GM18520 (cell line): Measurements from ENCODE around the gene BFSP1.

Experiments used
- ATAC-seq: cut with Tn5 transposase; IDR thresholded peaks from one replicate; pipeline ENCODE4 v1.9.1; 2021; ENCODE audit not compliant: unreplicated experiment

Gene BFSP1

DNA sequence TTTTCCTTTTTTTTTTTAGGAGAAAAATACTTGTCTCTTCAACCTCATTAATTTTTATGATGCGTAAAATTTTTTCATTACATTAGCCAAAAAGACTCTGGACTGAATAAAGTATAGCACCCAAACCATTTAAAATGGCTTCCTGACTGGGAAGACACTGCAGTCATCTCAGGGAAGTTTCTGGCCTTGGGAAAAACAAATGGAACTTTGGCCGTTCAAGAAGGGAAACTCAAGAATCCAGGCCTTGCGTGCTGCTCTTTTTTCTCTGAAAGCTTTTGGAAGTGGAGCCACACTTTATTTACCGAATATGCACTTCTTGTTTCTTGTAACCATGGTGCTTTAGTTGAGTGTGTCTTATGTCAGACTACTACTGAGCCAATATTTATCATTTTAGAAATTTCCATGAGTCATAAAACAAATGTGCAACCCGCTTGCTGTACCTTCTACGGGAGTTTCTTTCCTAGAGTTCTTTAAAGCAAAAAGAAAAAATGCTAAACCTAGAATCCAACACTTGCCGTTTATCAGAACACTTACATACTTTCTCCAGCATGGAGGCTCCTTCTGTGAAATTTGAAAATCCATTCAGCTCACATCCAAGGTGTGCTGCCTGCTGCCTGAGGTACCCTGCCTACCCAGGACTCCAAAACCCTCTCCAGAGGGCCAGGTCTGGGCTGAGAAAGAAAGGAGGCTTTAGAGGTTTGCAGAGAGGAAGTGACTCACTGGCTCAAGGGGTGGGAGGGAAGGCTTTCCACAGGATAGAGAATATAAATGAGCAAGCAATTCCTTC is 27.2 kb upstream of the BFSP1 start:
- ATAC-seq, result no peak

DNA sequence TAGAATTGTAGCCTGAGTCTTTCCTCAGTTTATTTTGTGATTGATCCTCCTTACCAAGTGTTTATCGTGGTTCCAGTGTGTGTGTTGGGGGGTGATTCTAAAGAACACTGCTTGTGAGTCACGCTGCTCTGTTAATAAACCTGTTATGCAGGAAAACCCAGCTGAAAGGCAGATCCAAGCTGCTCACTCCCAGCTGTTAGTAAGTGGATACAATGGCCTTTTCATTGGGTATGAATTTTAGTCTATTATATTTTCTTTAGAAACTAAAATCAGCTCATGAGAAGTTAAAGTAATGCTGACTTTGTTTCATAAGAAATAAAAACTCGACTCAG is 26.5 kb upstream of the BFSP1 start:
- no peak for ATAC-seq

DNA sequence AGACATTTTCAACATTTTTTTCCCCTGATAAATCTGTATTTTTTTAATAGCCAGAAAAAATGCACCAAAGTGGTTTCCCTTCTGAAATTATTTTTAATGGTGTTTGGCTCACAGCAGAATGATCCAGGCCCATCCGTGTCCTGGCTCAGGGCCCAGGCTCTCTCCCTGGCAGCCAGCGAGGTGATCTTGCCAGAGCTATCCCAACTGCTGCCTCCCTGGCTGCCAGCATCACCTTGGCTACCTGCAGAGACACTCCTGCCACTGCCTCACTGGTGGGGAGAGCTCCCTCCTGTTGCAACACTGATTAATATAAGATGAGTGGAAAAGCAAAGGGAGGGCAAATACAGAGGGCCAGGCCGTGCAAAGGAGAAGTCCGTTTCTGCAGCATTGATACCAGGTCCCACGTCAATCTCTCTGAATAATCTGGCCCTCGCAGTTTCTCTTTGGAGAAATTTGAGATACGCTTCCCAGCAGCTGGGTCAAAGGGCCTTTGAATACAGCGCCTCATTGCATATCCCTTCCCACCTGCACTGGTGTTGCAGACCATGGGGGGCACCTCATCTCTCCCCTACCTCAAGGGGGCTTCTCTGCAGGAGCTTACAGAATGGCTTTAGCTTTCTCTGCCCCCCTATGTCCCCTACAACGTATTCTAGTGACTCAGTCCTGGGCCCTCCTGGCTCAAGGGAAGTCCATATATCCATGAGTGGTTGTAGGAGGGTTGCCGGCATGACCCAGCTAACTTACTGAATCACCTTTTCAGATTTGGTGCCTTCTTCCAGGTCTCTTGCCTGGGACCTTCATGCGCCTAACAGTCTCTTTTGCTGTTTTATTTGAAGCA is 25.9 kb upstream of the BFSP1 start:
- no peak for ATAC-seq

DNA sequence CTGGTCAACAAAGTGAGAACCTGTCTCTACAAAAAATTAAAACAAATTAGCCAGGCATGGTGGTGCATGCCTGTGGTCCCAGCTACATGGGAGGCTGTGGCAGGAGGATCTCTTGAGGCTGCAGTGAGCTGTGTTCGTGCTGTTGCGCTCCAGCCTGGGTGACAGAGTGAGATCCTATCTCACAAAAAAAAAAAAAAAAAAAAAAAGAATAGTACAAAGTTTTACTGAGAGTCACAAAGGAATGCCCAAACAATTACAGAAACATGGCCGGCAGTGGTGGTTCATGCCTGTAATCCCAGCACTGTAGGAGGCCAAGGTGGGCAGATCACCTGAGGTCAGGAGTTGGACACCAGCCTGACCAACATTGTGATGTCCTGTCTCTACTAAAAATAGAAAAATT is 23.9 kb upstream of the BFSP1 start:
- no peak for ATAC-seq

DNA sequence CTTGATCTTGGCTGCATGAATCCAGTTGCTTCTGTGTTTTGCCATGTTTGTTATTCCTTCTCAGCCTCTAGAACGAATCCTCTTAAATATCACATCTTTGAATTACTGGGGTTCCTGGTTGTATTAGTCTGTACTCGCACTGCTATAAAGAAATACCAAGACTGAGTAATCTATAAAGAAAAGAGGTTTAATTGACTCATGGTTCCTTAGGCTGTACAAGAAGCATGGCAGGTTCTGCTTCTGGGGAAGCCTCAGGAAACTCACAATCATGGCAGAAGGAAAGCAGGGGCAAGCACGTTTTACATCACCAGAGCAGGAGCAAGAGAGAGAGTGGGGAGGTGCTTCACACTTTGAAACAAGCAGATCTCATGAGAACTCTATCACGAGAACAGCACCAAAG is 18.0 kb upstream of the BFSP1 start:
- ATAC-seq, result no peak

DNA sequence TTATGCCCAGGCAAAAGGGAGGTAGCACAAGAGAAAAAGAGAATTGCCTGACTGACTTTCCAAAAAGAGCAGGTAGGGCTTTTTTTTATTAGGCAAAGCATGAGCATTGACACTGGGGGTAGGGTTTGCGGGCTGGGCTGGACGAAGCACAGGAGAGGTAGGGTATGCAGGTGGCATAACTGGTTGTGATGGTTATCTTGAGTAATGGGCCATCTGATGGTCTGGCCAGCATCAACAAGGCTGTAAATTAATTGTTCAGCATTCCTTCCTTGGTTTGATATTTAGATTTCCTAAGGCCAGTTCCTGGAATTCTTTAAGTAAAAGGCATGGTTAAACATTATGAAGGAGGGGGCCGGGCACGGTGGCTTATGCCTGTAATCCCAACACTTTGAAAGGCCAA is 13.9 kb upstream of the BFSP1 start:
- ATAC-seq, result no peak

DNA sequence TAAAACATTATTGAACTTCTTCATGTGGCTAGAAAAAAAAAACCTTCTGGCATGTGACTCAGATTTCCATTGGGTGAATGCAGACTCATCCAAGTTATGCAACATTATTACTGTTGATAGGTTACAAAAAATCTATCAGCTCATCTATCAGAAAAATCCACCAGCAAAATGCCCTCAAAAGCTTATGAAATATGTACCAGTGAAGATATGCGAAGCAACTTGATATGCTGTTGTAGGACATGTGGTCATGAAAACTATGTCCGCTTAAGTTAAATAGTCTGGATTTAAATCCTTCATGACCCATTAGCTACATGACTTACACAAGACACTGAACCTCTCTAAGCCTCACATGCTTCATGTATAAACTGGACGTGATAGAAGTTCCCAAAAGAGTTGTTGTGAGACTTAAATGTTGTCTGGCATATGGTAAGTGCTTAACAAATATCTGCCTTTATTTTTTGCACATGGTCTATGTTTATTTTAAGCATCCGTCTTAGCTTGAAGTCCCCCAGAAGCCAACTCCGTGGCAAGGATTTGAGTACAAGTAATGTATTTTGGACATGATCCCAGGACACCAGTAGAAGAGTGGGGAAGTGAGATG is 12.5 kb upstream of the BFSP1 start:
- no peak for ATAC-seq

DNA sequence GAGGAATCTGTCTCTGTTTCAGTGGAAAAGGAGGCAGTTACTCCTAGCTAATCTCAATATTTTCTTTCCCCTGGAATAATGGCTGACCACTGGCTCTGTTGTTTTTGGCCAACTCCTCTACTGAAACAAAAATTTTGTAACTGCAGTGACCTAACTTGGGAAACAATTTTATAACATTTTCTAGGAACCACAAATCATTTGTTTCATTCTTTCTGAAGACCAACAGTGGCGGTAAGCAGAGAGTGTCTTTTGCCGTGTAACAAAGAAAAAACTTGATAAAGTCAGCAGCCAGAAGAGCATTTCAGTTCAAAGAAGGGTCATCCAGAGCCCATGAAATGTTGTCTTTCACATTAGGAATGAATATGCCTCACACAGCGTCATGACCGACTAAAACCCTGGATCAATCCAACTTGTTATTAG is 11.8 kb upstream of the BFSP1 start:
- ATAC-seq, result no peak

DNA sequence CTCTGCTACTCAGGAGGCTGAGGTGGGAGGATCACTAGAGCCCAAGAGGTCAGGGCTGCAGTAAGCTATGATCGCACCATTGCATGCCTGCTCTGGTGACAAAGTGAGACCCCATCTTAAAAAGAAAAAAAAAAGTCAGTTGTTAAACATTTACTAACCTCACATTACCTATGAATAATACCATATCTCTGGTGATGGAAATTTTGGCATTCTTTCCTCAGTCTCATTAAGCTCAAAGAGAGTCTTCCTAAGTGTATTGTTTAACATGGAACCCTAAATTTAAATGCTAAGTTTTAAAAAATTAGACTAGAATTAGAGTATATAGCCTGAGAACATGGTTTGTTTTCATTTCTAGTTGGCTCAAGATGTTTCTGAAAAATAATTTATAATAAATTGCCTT is 11.3 kb upstream of the BFSP1 start:
- no peak for ATAC-seq

DNA sequence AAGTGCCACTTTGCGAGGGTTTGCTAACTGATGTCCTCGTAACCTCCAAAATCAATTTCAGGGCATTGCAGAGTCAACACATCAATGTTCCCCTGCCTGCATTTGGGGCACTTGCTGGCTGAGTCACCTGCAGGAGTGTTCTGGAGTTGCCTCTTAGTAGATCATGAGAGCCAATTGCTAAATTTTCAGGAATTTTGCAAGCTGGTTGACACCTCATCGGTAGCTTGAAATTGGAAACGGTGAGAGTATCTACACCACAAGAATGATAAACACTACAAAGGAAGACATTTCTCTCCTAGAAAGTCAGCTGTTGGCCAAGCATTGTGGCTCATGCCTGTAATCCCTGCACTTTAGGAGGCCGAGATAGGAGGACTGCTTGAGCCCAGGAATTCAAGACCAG is 10.8 kb upstream of the BFSP1 start:
- no peak for ATAC-seq

DNA sequence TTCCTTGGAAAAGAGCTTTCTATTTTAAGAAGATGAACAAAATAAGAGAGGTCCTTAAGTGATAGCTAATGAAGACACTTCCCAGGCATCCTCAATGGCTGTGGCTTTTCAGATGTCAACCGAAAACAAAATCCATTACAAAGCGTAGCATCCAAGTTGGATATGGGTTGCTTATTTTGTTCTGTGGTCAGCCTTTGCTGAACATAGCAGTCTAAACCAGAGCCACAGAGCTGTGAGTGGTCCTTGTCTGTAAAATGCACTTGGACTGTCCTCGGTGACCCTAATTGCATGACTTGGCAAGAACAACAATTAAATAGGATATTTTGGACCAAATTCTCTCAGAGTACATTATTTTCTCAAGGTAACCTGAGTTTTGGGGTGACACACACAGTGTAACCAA is 10.4 kb upstream of the BFSP1 start:
- no peak for ATAC-seq

DNA sequence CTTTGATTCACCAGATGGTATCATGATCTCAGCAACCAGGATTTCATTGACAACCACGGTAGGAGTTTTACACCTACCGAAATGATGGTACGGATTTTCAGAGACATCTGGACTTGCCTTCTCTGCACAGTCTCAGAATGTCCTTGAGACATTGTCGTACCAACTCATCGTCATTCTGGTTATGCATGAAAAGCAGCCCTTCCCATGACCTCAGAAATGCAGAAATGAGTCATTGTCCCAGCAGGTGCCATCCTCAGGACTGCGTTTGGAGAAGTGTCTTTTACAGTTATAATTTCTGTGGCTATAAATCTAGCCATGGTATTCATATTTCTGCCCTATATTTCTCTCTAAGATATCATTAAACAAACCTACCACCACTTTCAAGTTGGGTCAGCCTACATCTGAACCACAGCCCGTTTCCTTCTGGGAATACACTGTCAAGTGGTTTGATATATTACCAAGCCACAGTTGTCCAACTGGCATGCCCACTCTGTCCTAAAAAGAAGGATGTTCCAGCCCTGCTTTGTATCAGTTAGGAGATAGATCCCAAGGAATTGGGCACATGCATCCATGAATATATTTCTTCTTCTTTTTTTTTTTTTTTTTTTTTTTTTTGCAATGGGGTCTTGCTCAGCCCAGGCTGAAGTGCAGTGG is 7.5 kb upstream of the BFSP1 start:
- ATAC-seq, result peak; percentile 68

DNA sequence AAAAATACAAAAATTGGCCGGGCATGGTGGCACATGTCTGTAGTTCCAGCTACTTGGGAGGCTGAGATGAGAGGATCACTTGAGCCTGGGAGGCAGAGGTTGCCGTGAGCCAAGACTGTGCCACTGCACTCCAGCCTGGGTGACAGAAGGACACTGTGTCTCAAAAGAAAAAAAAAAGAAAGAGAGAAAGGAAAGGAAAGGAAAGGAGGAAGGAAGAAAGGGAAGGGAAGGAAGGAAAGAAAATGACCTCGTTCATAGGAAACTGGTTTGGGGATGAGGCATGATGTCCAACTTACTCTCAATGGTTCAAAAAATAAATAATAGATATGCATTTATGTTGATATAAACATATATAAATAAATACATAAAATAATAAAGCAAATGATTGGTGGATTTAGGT is 6.8 kb upstream of the BFSP1 start:
- no peak for ATAC-seq

DNA sequence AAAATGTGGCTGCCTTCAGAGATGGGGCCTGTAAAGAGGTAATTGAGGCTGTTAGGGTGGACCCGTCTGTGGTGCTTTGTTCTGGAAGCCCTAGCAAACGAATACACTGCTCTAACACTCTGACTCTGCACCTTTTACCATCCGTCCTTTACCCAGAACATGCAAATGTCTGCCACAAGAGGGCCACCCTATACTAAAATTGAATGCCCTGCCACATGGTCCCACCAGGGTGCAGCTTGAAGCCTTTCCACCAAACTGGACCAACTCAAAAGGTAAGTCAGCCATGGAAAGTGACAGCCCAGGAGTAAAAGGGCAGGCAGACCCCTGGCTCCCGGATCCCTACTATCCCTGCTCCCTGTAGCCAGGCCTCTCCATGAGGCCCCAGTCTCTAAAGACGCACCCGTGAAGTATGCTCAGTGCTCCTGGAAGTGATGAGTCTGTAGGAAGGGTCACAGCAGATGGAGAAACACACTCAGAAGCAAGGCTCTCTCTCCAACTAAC is 5.8 kb upstream of the BFSP1 start:
- ATAC-seq, result peak; percentile 67

DNA sequence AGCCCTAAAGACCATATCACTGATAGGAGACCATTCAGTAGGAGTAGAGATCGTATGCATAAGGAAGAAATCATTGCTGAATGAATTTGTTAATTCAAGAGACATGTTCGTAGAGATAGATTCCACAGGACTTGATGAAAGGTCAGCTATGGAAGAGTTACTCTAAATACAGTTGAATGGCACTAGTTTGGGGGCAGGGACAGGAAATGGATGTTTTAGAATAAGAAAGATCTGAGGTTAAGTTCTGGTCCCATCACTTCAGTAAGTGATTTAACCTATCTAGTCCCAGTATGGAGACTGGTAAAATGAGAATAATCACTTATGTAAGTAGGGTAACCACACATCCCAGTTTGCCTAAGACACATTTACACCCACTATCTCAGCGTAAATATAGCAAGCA is 2.9 kb upstream of the BFSP1 start:
- ATAC-seq, result no peak

DNA sequence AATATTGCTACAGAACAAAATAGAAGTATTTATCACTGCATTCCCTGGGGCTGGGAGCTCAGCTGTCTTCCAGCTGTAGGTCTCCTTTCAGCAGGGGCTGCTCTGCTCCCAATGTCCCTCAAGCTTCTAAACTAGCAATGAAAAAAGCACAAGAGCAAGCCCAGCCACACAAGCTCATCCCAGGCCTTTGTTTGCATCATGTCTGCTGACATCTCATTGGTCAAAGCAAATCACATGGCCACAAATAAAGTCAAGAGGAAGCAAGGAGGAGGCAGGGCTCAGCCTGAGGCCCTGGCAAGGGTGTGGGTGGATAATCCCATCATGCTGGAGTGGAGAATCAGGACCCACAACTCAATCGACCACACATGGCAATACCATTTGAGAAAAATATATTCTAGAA is 2.2 kb upstream of the BFSP1 start:
- ATAC-seq, result no peak

DNA sequence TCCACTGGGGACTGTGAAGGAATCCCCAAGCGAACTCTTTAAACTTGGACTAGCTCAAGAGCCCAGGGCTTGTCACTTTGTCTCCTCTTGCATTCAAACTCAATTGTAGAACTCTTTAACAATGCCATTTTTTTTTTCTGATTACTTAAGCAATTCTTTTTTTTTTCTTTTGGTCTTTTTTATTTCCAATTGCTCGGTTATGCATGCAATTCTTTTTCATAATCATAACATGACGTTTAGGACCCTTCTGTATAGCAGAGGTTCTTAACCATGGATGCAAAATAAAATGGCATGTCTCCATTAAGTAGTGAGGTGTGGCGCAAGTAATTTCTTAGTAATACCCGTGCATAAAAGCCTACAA is 466 bp upstream of the BFSP1 start:
- ATAC-seq, result no peak

DNA sequence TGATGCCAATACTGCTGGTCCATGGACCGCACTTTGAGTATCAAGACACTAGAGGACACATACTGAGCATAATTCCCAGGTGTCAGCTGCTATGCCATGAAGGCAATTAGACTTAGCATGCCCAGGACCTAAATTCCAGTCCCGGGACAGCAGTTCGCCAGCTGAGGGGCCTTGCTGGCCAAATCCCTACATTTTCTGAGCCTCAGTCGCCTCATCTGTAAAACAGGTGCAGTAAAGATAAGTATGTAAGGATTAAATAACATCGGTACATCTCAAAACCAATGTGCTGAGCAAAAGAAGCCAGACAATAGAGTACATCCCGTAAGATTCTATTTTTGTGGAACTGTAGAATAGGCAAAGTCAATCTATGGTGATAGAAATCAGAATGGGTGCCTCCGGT is 1.0 kb downstream of the BFSP1 start:
- ATAC-seq, result no peak

DNA sequence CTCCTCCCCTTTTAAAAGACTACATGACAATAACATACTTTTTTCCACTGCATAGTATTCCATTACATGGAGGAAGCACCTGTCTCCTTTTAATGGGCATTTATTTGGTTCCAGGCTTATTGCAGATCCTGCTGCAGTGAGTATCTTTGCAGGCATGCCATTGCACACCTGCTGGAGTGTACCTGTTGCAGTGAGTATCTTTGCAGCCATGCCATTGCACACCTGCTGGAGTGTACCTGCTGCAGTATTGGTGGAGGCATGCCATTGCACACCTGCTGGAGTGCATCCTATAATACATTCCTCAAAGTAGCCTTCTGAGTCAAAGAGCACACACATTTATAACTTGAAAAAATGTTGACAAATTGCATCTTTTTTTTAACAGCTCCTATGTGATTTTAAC is 1.6 kb downstream of the BFSP1 start:
- ATAC-seq, result no peak

DNA sequence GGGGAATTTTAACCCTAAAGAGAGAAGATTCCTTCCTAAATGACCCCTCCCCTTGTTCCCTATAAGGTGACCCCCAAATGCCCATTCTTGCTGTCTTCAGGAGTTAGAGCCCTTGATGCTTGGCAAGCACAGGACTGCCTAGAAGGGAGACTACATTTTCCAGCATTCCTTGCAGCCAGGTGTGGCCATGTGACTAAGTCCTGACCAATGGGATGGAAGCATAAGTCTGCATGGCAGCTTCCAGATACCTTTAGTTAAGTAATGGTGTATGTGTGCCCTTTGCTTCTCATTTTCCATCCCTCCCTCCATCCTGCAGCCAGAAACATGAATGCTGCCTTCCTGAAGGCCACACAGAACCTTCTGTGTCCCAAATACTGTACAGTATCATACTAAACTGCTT is 5.5 kb downstream of the BFSP1 start:
- no peak for ATAC-seq

DNA sequence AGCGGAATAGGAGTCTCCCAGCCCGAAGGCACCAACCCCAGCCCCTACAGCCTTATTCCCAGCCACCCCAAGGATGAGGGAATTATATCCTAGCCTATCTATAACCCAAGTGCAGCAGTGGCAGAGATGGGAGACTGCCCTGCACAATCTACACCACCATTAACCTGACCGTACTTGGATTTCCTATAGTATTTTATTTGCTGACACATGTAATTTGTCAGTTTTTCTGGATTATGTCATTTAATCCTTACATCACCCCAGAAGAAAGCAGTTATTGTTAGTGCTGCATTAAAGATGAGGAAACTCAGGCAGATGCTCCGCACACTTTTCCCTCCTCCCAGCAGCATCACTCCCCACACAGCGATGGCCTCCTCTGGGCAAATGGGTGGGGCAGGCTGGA is 6.0 kb downstream of the BFSP1 start:
- ATAC-seq, result no peak

DNA sequence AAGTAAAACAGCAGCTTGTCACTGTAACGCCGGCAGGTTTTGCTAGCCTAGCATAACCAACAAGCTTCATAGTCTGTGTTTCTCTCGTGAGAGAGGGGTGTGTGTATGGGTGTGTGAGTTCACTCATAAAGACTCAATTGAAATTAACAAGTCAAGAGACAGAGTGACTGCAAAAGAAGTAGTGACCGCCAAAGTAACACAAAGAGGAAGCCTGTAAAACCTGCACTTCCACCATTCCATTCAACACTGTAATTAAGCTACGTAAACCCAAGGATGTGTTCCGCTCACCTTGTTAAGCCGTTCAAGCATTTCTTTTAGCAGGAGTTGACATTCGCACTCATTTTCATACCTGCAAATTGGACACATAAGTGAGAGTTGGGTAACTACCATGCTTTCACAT is 6.6 kb downstream of the BFSP1 start:
- no peak for ATAC-seq
